ENCODE data around the gene PRKAG2. TPM values are rescaled to one million over a fixed set of nuclear protein-coding genes. Genes with fewer than 3 reads are reported as not detected.
A peak's percentile ranks its signal among the peaks of the same experiment; 100 is the strongest.

The PRKAG2 gene
- total RNA-seq, 1 experiment from 2014 or later, result 10.9 TPM

DNA sequence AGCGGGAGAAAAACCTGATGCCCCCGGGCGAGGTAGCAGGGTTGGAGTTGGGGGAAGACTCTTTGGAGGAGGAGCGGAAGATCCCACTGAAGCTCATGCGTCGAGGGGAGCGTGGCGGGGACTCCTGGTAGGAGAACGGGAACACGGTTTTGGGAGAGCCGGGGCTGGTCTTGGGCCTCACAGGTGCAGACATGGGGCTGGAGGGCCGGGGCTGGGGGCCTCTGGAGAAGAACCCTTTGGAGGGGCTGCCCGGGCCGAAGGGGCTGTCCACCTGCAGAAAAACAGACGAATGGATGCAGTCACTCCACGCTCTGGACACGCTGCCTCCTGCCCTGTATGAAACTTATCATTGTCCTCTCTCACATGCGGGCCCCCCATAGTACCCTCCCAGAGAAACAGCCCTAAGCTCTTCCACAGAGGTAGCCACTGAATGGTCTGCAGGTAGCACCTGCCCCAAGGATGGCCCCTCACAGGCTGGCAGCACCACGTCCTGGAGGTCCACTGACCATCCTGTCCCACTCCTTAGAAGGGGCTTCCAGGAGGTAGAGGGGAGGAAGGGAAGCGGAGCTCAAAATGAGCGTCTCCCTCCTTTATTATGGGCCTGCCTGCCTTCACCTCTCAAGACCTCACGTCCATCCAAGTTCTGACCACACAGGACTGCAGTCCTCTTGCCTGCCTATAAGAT lies 95.6 kb downstream of the PRKAG2 start:
- H3K9me3 ChIP-seq (replicated peaks), result 0 out of 2 replicates have a peak, but pooled peaks cover 4% of the 10 kb centered on the region
- no peaks in the 10 kb centered on the region for H3K27me3 ChIP-seq
- H3K36me3 ChIP-seq, result no peaks in the 10 kb centered on the region
- no peak overlapping the region for H3K4me3 ChIP-seq
- no peak overlapping the region for H3K27ac ChIP-seq
- DNase-seq, result no peak
- peaks cover 11% of the 10 kb centered on the region for H3K4me1 ChIP-seq

DNA sequence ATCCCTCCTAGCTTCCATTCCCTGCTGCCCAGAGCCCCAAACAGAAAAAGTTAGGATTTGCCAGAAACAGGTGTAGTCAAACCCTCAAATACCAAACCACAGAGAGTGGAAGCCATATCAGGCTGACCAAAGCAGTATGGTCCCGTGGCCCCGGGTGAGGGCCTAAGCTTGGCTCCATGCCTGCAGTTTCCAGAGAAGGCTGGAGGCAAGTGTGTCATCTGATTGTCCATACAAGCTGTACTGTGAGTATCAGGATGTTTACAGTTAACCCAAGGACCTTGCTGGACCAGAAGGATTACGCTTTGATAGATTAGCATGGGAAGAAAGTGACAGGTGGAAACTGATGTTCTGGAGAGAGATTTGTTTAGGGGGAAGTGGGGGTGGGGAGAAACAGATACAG lies 96.3 kb downstream of the PRKAG2 start:
- no peak overlapping the region for H3K27ac ChIP-seq
- no peaks in the 10 kb centered on the region for H3K27me3 ChIP-seq
- H3K36me3 ChIP-seq, result no peaks in the 10 kb centered on the region
- H3K4me1 ChIP-seq, result peaks cover 11% of the 10 kb centered on the region
- H3K4me3 ChIP-seq, result no peak overlapping the region
- 0 out of 2 replicates have a peak, but pooled peaks cover 4% of the 10 kb centered on the region for H3K9me3 ChIP-seq (replicated peaks)
- peak; percentile 70 to 87 for DNase-seq

DNA sequence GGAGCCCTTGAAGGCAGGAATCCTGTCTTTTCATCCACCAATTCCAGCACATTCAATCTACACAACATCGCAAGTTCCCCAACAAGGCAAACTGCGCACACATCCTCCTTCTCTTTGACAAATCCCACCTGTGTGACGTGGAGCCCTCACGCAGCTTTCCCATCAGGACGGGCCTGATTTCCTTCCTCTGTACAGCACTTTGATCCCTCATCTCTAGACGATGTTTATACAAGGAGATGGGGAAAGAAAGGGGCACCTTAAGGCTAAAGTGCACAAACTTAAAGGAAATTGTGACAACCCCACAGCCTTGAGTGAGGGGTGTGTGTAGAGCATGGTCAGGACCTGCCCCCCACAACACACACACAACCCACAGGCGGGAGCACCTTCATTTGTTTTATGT lies 97.2 kb downstream of the PRKAG2 start:
- Histone ChIP-seq H3K36me3 (no peaks in the 10 kb centered on the region), H3K9me3 (replicated peaks) (0 out of 2 replicates have a peak, but pooled peaks cover 4% of the 10 kb centered on the region), H3K27me3 (no peaks in the 10 kb centered on the region), H3K4me1 (peaks cover 11% of the 10 kb centered on the region), H3K27ac (no peak overlapping the region), H3K4me3 (no peak overlapping the region)
- no peak for DNase-seq

DNA sequence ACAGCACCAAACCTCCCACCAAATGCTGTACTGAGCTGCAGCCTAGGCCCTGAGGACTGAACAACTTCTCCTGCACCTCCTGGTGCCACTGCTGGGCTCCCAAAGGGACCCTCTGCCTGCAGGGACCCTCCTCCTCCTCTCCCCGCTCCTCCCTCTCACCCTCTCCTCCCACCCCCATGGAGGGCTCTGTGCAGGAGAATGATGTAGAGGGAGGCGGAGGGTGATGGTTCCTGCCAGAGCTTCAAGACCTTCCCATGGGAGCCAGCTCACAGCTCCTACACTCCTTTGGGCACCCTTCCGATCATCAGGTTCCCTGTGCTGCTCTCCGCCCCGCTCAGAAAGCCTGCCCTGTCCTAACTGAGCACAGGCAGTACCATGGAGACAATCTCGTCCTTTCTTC lies 97.7 kb downstream of the PRKAG2 start:
- Histone ChIP-seq H3K27ac (no peak overlapping the region), H3K4me3 (no peak overlapping the region), H3K27me3 (no peaks in the 10 kb centered on the region), H3K9me3 (replicated peaks) (0 out of 2 replicates have a peak, but pooled peaks cover 4% of the 10 kb centered on the region), H3K4me1 (peaks cover 11% of the 10 kb centered on the region), H3K36me3 (no peaks in the 10 kb centered on the region)
- DNase-seq, result no peak

DNA sequence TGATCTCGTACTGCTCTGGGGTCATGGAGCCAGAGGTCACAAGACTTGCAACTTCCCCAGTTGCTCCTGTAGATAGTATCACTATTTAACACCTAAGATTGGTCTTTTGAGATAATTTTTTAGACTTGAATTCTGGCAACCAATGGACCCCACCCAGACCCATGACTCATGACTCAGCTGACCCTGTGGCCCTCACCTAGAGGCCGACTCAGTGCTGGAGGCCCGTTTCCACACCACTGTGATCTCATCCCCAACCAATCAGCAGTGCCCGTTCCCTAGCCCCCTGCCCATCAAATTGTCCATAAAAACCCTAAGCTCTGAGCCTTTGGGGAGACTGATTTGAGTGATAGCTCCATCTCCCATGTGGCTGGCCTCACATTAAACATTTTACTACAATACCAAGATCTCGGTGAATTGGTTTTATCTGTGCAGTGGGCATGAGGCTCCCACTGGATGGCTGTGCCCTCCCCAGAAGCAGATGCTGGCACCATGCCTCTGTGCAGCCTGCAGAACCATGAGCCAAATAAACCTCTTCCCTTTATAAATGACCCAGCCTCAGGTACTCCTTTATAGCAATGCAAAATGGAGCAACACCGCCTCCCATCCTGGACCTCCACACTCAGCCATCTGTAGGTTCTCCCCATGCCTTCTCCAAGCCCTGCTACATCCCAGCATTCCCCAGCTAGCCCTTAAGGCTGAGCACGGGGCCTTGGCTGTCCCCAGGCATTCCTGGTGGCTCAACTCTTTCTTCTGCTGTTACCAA lies 98.8 kb downstream of the PRKAG2 start:
- H3K36me3 ChIP-seq, result no peaks in the 10 kb centered on the region
- H3K27me3 ChIP-seq, result no peaks in the 10 kb centered on the region
- H3K27ac ChIP-seq, result no peak overlapping the region
- peaks cover 11% of the 10 kb centered on the region for H3K4me1 ChIP-seq
- 0 out of 2 replicates have a peak, but pooled peaks cover 4% of the 10 kb centered on the region for H3K9me3 ChIP-seq (replicated peaks)
- H3K4me3 ChIP-seq, result no peak overlapping the region
- no peak for DNase-seq

DNA sequence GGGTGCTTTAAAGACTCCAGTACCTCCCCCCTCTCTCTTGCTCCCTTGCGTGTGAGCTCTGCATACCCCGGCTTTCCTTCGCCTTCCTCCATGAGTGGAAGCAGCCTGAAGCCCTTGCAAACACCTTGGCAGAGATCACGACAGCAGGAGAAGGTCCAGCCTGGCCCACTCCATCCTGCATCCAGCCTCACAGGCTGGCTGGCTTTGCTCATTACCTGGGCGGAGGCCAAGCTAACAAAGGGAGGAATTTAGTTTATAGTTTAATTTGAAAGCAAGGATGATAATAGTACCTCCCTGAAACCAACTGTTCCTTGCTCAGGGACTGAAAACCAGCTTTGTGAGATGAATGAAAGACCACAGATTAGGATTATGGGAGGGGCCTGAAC lies 99.4 kb downstream of the PRKAG2 start:
- Histone ChIP-seq H3K4me1 (peaks cover 11% of the 10 kb centered on the region), H3K4me3 (no peak overlapping the region), H3K27me3 (no peaks in the 10 kb centered on the region), H3K27ac (no peak overlapping the region), H3K9me3 (replicated peaks) (0 out of 2 replicates have a peak, but pooled peaks cover 4% of the 10 kb centered on the region), H3K36me3 (no peaks in the 10 kb centered on the region)
- no peak for DNase-seq

DNA sequence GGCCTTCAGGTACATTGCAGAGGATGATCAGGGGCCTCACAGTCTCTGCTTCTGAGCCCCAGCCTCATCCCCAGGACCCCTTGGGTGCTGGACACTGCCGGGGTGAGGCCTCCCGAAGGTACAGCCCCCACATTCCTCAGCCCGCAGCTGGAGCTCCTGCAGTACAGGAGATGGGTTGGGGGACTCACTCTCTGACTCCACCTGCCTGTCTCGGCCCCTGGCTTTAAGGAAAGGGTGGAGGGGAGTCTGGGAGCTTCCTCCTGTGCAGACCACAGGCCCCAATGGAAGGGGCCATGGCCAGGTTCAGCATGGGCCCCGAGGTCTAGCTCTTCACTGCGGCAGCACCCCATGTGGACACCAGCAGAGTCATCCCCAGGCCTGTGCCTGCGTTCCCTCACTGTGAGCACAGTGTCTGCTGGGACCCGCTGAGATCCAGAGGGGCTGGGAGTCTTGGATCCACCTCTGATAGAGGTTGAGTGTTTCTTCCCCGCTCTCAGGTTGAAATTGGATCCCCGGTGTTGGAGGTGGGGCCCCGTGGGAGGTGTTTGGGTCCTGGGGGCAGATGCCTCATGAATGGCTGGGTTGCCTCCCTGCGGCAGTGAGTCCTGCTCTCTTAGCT lies 99.9 kb downstream of the PRKAG2 start:
- DNase-seq, result no peak
- Histone ChIP-seq H3K4me1 (peaks cover 11% of the 10 kb centered on the region), H3K27ac (no peak overlapping the region), H3K9me3 (replicated peaks) (0 out of 2 replicates have a peak, but pooled peaks cover 4% of the 10 kb centered on the region), H3K27me3 (no peaks in the 10 kb centered on the region), H3K36me3 (no peaks in the 10 kb centered on the region), H3K4me3 (no peak overlapping the region)

DNA sequence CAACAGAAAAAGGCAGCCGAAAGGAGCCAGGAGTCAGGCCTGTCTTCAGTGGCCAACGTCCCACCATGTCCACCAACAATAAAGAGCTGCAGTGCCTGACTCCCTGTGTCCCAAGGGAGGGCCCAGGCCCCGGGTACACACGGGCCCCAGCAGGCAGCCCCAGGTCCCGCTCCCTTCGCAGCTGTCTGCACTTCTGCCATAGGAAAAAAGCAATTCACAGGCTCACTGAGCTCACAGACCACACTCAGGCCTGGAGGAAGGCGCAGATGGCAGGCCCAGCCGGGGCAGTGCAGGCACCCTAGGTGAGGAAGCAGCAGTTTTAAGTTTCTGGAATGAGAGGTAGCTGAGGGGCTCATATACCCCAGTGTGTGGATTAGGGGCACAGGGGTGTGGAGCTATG lies 100.5 kb downstream of the PRKAG2 start:
- Histone ChIP-seq H3K27me3 (no peaks in the 10 kb centered on the region), H3K27ac (no peak overlapping the region), H3K36me3 (no peaks in the 10 kb centered on the region), H3K9me3 (replicated peaks) (0 out of 2 replicates have a peak, but pooled peaks cover 4% of the 10 kb centered on the region), H3K4me3 (no peak overlapping the region), H3K4me1 (peaks cover 11% of the 10 kb centered on the region)
- DNase-seq, result no peak

DNA sequence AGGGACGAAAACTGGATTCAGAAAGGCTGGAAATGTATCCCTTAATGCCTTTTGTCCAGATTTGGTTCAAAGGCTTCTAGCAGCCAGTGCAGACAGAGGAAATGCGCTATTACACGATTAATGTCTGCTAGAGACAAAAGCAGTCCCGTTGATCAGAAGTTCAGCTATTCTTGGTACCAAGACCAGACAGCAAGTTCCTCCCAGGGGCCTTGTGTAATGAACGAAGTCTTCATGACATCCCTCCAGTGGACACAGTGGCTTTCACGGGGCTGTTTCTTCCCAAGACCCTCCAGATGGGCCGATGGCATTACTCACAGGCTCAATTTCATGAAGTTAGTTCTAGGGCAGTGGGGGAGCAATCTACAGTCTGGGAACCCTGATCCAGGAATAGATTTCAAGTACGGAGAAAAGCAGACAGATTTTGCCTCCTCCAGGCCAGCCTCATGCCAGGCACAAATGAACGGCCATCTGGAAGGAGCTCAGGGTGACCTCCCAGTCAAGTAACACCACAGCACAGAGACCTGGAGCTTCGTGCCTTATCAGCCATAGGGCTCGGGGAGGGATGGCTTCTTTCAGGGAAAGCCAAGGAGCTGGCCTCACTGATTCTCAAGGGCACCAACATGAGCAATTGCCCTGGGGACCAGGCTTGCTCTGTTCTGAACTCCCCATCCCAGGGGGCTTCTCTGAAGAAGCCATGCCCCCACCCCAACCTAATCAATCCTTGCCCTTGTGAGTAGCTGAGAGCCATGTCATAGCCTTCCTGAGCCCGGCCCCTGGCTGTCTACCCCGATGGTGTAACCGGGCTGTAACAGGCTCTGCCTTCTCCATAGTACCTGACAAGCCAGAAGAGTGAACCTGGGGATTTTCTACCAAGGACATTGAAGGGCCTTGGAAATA lies 101.1 kb downstream of the PRKAG2 start:
- 0 out of 2 replicates have a peak, but pooled peaks cover 4% of the 10 kb centered on the region for H3K9me3 ChIP-seq (replicated peaks)
- peaks cover 9% of the 10 kb centered on the region for H3K4me1 ChIP-seq
- no peak overlapping the region for H3K27ac ChIP-seq
- H3K4me3 ChIP-seq, result no peak overlapping the region
- no peak for DNase-seq
- H3K27me3 ChIP-seq, result no peaks in the 10 kb centered on the region
- H3K36me3 ChIP-seq, result no peaks in the 10 kb centered on the region

DNA sequence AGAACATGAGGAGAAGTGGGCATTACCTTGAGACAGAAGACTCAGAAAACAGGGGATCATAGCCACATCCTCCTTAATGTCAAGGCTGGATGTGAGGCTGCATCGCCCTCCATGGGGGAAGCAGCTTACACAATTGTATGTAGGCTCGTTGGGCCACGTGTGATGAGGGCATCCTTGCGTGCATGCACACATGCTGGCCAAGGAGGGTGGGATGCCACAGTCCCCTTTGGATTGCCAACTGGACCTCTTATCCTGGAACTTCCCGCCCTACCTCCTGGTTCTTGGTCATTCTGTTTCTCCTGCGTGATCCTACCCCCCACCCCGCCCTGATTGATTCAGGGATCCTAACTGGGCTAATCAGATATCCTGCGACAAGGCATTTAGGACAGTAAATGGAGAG lies 102.0 kb downstream of the PRKAG2 start:
- 0 out of 2 replicates have a peak, but pooled peaks cover 4% of the 10 kb centered on the region for H3K9me3 ChIP-seq (replicated peaks)
- no peaks in the 10 kb centered on the region for H3K27me3 ChIP-seq
- DNase-seq, result no peak
- no peak overlapping the region for H3K4me3 ChIP-seq
- no peaks in the 10 kb centered on the region for H3K36me3 ChIP-seq
- H3K27ac ChIP-seq, result no peak overlapping the region
- H3K4me1 ChIP-seq, result peaks cover under 1% of the 10 kb centered on the region

DNA sequence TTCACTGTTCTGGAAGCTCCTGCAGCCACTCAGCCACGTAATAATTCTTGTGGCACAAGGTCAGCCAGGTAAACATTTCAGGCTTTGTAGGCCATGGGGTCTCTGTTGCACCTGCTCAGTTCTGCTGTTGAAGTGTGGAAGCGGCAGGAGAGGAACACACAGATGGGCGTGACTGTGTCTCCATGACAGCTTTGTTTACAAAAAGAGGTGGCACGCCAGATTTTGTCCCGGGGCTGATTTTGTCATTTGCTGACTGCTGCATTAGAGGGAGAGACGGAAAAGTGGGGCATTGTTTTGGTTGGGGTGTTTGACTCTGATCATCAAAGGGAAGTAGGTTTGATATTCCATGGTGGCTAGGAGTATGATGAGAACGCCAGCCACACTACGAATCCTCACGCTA lies 103.1 kb downstream of the PRKAG2 start:
- no peak for DNase-seq
- no peaks in the 10 kb centered on the region for H3K36me3 ChIP-seq
- H3K4me3 ChIP-seq, result no peak overlapping the region
- H3K9me3 ChIP-seq (replicated peaks), result 0 out of 2 replicates have a peak, but pooled peaks cover 4% of the 10 kb centered on the region
- H3K4me1 ChIP-seq, result no peaks in the 10 kb centered on the region
- H3K27ac ChIP-seq, result no peak overlapping the region
- no peaks in the 10 kb centered on the region for H3K27me3 ChIP-seq

DNA sequence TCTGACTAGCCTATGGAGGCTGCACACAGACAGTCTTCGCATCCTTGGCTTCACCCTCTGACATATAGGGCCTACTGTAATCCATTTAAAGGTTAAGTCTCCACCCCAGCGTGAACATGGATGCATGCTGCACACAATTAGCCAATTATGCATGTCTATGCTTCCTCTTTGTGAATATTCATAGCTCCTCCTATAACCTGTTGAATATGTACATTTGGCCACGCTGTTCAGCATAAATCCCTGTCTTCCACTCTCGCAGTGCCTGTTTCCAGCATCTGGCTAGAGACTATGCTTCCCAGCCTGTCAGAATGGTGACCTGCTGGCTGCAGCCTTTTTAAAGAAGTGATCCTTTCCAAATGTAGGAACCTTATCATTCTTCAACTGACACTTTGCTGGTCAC lies 106.7 kb downstream of the PRKAG2 start:
- H3K36me3 ChIP-seq, result no peaks in the 10 kb centered on the region
- H3K27me3 ChIP-seq, result no peaks in the 10 kb centered on the region
- no peaks in the 10 kb centered on the region for H3K9me3 ChIP-seq (replicated peaks)
- no peaks in the 10 kb centered on the region for H3K4me1 ChIP-seq
- DNase-seq, result no peak
- H3K27ac ChIP-seq, result no peak overlapping the region
- no peak overlapping the region for H3K4me3 ChIP-seq

DNA sequence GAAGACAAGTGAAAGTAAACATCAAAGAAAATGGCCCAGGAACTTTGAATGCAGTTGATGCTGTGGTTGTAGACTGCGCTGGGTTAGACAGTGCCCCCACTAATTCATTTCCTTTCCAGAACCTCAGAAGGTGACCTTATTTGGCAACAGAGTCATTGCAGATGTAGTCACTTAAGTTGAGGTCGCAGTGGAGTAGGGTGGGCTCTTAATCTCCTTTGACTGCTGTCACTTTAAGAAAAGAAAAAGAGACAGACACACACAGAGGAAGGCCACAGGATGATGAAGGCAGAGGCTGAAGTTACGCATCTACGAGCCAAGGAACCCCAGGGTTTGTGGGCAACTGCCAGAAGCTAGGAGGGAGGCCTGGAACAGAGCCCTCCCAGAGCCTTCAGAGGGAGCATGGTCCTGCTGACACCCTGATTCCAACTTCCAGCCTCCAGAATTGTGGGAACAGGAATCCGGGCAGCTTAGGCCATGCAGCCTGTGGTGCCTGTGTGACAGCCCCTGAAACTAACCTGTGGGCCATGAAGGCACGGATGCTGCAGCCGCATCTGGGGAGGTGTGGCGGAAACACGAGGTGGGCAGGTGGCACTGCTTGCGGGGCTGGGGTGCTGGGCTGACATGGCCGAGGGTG lies 107.6 kb downstream of the PRKAG2 start:
- no peaks in the 10 kb centered on the region for H3K36me3 ChIP-seq
- H3K4me1 ChIP-seq, result no peaks in the 10 kb centered on the region
- no peaks in the 10 kb centered on the region for H3K9me3 ChIP-seq (replicated peaks)
- no peaks in the 10 kb centered on the region for H3K27me3 ChIP-seq
- H3K4me3 ChIP-seq, result no peak overlapping the region
- H3K27ac ChIP-seq, result no peak overlapping the region
- DNase-seq, result no peak

DNA sequence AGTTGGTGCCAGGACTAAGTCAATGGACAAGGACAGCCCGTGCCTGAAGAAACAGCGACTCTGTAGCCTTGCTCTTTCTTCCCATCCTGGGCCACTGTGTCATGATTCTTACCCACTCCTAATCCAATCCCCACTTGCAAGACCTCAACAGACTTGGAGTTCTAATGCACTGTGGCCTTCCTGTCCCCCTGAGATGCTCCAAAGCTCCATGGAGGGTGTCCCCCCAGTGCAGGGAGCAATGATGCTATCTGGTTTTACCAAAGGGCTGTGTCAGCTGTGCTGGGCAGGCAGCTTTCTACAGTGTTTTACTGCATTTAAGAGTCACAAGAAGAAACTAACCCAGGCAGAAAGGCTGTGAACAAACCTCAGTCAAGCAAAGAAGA lies 108.1 kb downstream of the PRKAG2 start:
- no peaks in the 10 kb centered on the region for H3K9me3 ChIP-seq (replicated peaks)
- H3K4me3 ChIP-seq, result no peak overlapping the region
- no peaks in the 10 kb centered on the region for H3K27me3 ChIP-seq
- no peaks in the 10 kb centered on the region for H3K36me3 ChIP-seq
- no peaks in the 10 kb centered on the region for H3K4me1 ChIP-seq
- H3K27ac ChIP-seq, result no peak overlapping the region
- no peak for DNase-seq

Measured in SJCRH30 (cell line).